GM03348 (cell line): Measurements from ENCODE around the gene PTPRU.

Experiments
- DNase-seq: peaks from one replicate; pipeline ENCODE4 v3.0.0; 2012; ENCODE audit warnings: low spot score

Gene PTPRU

GRCh38 chr1:29317916-29318530, 81.7 kb downstream of the PTPRU start:
- no peak for DNase-seq

- DNase-seq, result no peak
Observed at GRCh38 chr1:29318724-29319123, 82.4 kb downstream of the PTPRU start.

GRCh38 chr1:29319300-29320110, 83.2 kb downstream of the PTPRU start:
- no peak for DNase-seq

- DNase-seq, result no peak
Observed at GRCh38 chr1:29320156-29320940, 84.0 kb downstream of the PTPRU start.

- no peak for DNase-seq
Observed at GRCh38 chr1:29321176-29321575, 84.9 kb downstream of the PTPRU start.

- DNase-seq, result no peak
Observed at GRCh38 chr1:29322147-29322694, 85.9 kb downstream of the PTPRU start.

- DNase-seq, result no peak
Observed at GRCh38 chr1:29322861-29323585, 86.7 kb downstream of the PTPRU start.

GRCh38 chr1:29323636-29324035, 87.3 kb downstream of the PTPRU start:
- no peak for DNase-seq

GRCh38 chr1:29324202-29324601, 87.9 kb downstream of the PTPRU start:
- DNase-seq, result no peak

- DNase-seq, result no peak
Observed at GRCh38 chr1:29324771-29325351, 88.5 kb downstream of the PTPRU start.

- no peak for DNase-seq
Observed at GRCh38 chr1:29325675-29326074, 89.4 kb downstream of the PTPRU start.

- DNase-seq, result no peak
Observed at GRCh38 chr1:29326123-29326522, 89.8 kb downstream of the PTPRU start.

- no peak for DNase-seq
Observed at GRCh38 chr1:29327223-29327935, 91.1 kb downstream of the PTPRU start.

GRCh38 chr1:29329022-29329775, 92.9 kb downstream of the PTPRU start:
- no peak for DNase-seq

- no peak for DNase-seq
Observed at GRCh38 chr1:29330089-29330488, 93.8 kb downstream of the PTPRU start.

GRCh38 chr1:29330856-29331255, 94.5 kb downstream of the PTPRU start:
- DNase-seq, result no peak

GRCh38 chr1:29331309-29331708, 95.0 kb downstream of the PTPRU start:
- no peak for DNase-seq

GRCh38 chr1:29331729-29332128, 95.4 kb downstream of the PTPRU start:
- DNase-seq, result no peak

GRCh38 chr1:29332204-29332603, 95.9 kb downstream of the PTPRU start:
- DNase-seq, result no peak

- no peak for DNase-seq
Observed at GRCh38 chr1:29333008-29333407, 96.7 kb downstream of the PTPRU start.
